A673 (cell line): ENCODE results near the gene PAK3. TPM values are rescaled to one million over a fixed set of nuclear protein-coding genes. Genes with fewer than 3 reads are reported as not detected.

Source experiments
- BruUV-seq: library from RNA; stranded (reverse); fragments of 400-500 nt; replicated peaks from 2 replicates; lab custom pipeline; 2021; lab: Mats Ljungman, UMichigan
- CTCF ChIA-PET: fragments of 300-600 bp; sonication (Branson Sonifier 250); formaldehyde crosslinking; loops from one replicate; lab custom pipeline; 2022; ENCODE audit warnings: antibody characterized with exemption; lab: Charles Lee
- POLR2A ChIA-PET: fragments of 300-600 bp; sonication (Branson Sonifier 250); formaldehyde crosslinking; loops from one replicate; lab custom pipeline; 2022; ENCODE audit warnings: antibody characterized with exemption; ENCODE audit not compliant: low non-redundant PET; lab: Charles Lee
- DNase-seq: peaks from one replicate; pipeline ENCODE4 v3.0.0-alpha.2; 2015; ENCODE audit warnings: low spot score
- H3K27ac ChIP-seq: fragments of 200-600 bp; sonication (generic); 2 replicates; pipeline ENCODE4 v1.5.1; 2016; ENCODE audit warnings: mixed run types, low read depth, mild to moderate bottlenecking, mixed read lengths, antibody characterized with exemption, low read length; ENCODE audit not compliant: poor library complexity, severe bottlenecking
- H3K27me3 ChIP-seq: fragments of 200-600 bp; sonication (generic); replicated peaks from 2 replicates; pipeline ENCODE4 v1.6.1; 2017; ENCODE audit warnings: mixed run types, low read depth, mild to moderate bottlenecking, mixed read lengths, antibody characterized with exemption, low read length; ENCODE audit not compliant: insufficient read depth, poor library complexity
- H3K36me3 ChIP-seq: fragments of 200-600 bp; sonication (generic); 2 replicates; pipeline ENCODE4 v1.6.1; 2016; ENCODE audit warnings: mixed run types, mild to moderate bottlenecking, mixed read lengths, antibody characterized with exemption, low read length; ENCODE audit not compliant: insufficient read depth, poor library complexity, severe bottlenecking
- H3K4me1 ChIP-seq: fragments of 200-600 bp; sonication (generic); 2 replicates; pipeline ENCODE4 v1.6.1; 2017; ENCODE audit warnings: mixed run types, mild to moderate bottlenecking, mixed read lengths, antibody characterized with exemption, low read length; ENCODE audit not compliant: insufficient read depth, poor library complexity, severe bottlenecking
- H3K4me3 ChIP-seq: fragments of 200-600 bp; sonication (generic); 2 replicates; pipeline ENCODE4 v1.5.1; 2016; ENCODE audit warnings: low read depth, mixed run types, mild to moderate bottlenecking, mixed read lengths, low read length; ENCODE audit not compliant: poor library complexity, severe bottlenecking
- H3K9me3 ChIP-seq: fragments of 200-600 bp; sonication (generic); 2 replicates; pipeline ENCODE4 v1.6.1; 2016; ENCODE audit warnings: mixed run types, low read depth, mild to moderate bottlenecking, mixed read lengths, antibody characterized with exemption, low read length; ENCODE audit not compliant: poor library complexity, severe bottlenecking
- EZH2 ChIP-seq: fragments of 200-600 bp; sonication (generic); IDR thresholded peaks from 2 replicates; pipeline ENCODE4 v1.6.1; 2017; ENCODE audit warnings: borderline replicate concordance, low read depth, mild to moderate bottlenecking, mixed read lengths, antibody characterized with exemption, low read length; ENCODE audit not compliant: poor library complexity, severe bottlenecking
- intact Hi-C: fragments of 100-400 bp; cut with micrococcal nuclease; formaldehyde crosslinking; loops from one replicate; pipeline ENCODE4 v1.10.0; 2022; ENCODE audit not compliant: unreplicated experiment
- total RNA-seq: library from RNA; stranded (reverse); gene quantifications from 2 replicates; pipeline ENCODE4 v1.2.3, GENCODE V29; 2021
- TF ChIP-seq, protein P1 (sequence below): fragments of 300-800, 200-600 bp; sonication (generic); conservative IDR thresholded peaks from 2 replicates; pipeline ENCODE4 v1.5.1; 2017; ENCODE audit warnings: low read depth, mild to moderate bottlenecking, antibody characterized with exemption, low read length, moderate library complexity, mixed read lengths

Gene PAK3
- total RNA-seq, 1 experiment from 2014 or later = not detected

- H3K4me1 ChIP-seq = no peaks in the 10 kb centered on the region
- BruUV-seq = no TSS peak
- ChIA-PET POLR2A (no interaction called here), CTCF (no interaction called here)
- H3K27me3 ChIP-seq = peaks cover 25% of the 10 kb centered on the region
- H3K27ac ChIP-seq = no peak overlapping the region
- no peak overlapping the region for H3K4me3 ChIP-seq
- intact Hi-C loops = no loop called here
- no peak for DNase-seq
- H3K36me3 ChIP-seq = no peaks in the 10 kb centered on the region
- no peaks in the 10 kb centered on the region for H3K9me3 ChIP-seq
- TF ChIP-seq, protein P1, sequence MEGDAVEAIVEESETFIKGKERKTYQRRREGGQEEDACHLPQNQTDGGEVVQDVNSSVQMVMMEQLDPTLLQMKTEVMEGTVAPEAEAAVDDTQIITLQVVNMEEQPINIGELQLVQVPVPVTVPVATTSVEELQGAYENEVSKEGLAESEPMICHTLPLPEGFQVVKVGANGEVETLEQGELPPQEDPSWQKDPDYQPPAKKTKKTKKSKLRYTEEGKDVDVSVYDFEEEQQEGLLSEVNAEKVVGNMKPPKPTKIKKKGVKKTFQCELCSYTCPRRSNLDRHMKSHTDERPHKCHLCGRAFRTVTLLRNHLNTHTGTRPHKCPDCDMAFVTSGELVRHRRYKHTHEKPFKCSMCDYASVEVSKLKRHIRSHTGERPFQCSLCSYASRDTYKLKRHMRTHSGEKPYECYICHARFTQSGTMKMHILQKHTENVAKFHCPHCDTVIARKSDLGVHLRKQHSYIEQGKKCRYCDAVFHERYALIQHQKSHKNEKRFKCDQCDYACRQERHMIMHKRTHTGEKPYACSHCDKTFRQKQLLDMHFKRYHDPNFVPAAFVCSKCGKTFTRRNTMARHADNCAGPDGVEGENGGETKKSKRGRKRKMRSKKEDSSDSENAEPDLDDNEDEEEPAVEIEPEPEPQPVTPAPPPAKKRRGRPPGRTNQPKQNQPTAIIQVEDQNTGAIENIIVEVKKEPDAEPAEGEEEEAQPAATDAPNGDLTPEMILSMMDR = no peak
- TF ChIP-seq EZH2 = no peak
Observed at GRCh38 chrX:111216293-111216801, 120.4 kb downstream of the PAK3 start.

GRCh38 chrX:111244235-111244750 lies 148.3 kb downstream of the PAK3 start:
- H3K27ac ChIP-seq = no peak overlapping the region
- BruUV-seq = no TSS peak
- intact Hi-C loops = loop anchor here (2.0 to 10.0 kb wide), 5 partner anchors 75 to 789 kb away; partner anchors contain the start of gene PAK3
- TF ChIP-seq EZH2 = no peak
- TF ChIP-seq, protein P1 = peak; percentile 61
- no peaks in the 10 kb centered on the region for H3K9me3 ChIP-seq
- DNase-seq = peak; percentile 19
- CTCF ChIA-PET = interaction anchor here (0.5 to 1.6 kb wide), 6 partner anchors 74 to 1510 kb away, joined by 3 to 9 read pairs (median 4); no protein-coding TSS in a partner anchor
- no peaks in the 10 kb centered on the region for H3K36me3 ChIP-seq
- no peaks in the 10 kb centered on the region for H3K4me1 ChIP-seq
- peaks cover 5% of the 10 kb centered on the region for H3K27me3 ChIP-seq
- H3K4me3 ChIP-seq = no peak overlapping the region
- POLR2A ChIA-PET = no interaction called here

DNA sequence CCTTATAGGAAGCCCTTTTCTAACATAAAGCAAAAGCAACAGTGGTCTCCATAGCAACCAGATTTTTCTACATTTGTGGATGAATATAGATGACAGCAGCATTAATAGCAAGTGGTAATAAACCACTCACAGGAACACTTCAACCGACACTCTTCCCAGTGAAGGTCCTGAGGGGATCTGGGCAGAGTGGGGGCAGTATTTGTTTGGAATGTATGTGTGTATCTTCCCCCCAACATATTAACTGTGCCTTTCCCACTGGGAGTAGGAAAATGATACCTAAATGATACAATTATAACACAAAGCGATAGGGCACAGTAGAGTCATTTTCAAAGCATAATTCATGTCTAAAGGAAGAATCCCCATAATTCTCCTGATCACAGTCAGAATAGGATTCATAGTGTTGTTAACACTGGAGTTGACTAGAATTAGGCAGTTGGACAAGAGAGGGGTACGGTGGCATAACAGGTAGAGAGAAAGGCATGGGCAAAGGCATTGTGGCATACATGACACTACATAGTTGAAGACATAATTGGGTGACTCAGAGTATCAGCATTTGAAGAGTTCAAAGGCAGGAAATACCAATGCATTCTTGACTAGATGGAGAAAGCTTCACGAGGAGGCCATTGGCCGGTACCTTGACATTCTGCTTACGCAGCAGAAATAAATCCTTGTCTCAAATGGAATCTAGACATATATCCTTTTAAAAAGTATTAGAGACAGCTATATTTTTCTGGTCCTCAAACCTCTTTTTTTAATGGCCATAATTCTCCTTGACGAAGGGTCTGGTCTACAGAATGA lies 159.1 kb downstream of the PAK3 start:
- intact Hi-C loops = no loop called here
- Histone ChIP-seq H3K27me3 (no peaks in the 10 kb centered on the region), H3K27ac (no peak overlapping the region), H3K36me3 (no peaks in the 10 kb centered on the region), H3K4me1 (no peaks in the 10 kb centered on the region), H3K9me3 (no peaks in the 10 kb centered on the region), H3K4me3 (no peak overlapping the region)
- no TSS peak for BruUV-seq
- TF ChIP-seq, protein P1 = no peak
- TF ChIP-seq EZH2 = no peak
- ChIA-PET POLR2A (no interaction called here), CTCF (no interaction called here)
- DNase-seq = peak; percentile 38
